Bronchial epithelial cell (primary cell): ENCODE data around the gene TCFL5. TPM values are rescaled to one million over a fixed set of nuclear protein-coding genes. Genes with fewer than 3 reads are reported as not detected.

ENCODE experiments used
- DNase-seq: peaks from one replicate; pipeline ENCODE4 v3.0.0-alpha.2; 2010; ENCODE audit warnings: low read depth
- FAIRE-seq: peaks from 2 replicates; lab custom pipeline; 2011; peaks lifted over from hg19 to GRCh38; lab: Jason Lieb, UNC
- H3K27me3 ChIP-seq: 2 replicates; pipeline ENCODE4 v1.5.1; 2011; ENCODE audit warnings: low read length; ENCODE audit not compliant: control insufficient read depth, insufficient read depth
- H3K36me3 ChIP-seq: 2 replicates; pipeline ENCODE4 v1.5.1; 2011; ENCODE audit warnings: low read length; ENCODE audit not compliant: control insufficient read depth, insufficient read depth
- H3K4me3 ChIP-seq: 2 replicates; pipeline ENCODE4 v1.5.1; 2011; ENCODE audit warnings: mild to moderate bottlenecking, low read depth, low read length, control low read depth
- total RNA-seq: library from RNA; depleted of rRNA; stranded (reverse); fragments of >200 nt; gene quantifications from 2 replicates; pipeline ENCODE4 v1.2.1, GENCODE V29; 2014
- TF ChIP-seq, protein P1 (sequence below): IDR thresholded peaks from 2 replicates; pipeline ENCODE4 v1.5.1; 2011; ENCODE audit warnings: mild to moderate bottlenecking, moderate library complexity, low read length, control low read depth, inconsistent platforms; ENCODE audit not compliant: insufficient read depth, severe bottlenecking

Gene TCFL5
- total RNA-seq, 1 donor from 2014 or later, result 14.5 TPM

DNA sequence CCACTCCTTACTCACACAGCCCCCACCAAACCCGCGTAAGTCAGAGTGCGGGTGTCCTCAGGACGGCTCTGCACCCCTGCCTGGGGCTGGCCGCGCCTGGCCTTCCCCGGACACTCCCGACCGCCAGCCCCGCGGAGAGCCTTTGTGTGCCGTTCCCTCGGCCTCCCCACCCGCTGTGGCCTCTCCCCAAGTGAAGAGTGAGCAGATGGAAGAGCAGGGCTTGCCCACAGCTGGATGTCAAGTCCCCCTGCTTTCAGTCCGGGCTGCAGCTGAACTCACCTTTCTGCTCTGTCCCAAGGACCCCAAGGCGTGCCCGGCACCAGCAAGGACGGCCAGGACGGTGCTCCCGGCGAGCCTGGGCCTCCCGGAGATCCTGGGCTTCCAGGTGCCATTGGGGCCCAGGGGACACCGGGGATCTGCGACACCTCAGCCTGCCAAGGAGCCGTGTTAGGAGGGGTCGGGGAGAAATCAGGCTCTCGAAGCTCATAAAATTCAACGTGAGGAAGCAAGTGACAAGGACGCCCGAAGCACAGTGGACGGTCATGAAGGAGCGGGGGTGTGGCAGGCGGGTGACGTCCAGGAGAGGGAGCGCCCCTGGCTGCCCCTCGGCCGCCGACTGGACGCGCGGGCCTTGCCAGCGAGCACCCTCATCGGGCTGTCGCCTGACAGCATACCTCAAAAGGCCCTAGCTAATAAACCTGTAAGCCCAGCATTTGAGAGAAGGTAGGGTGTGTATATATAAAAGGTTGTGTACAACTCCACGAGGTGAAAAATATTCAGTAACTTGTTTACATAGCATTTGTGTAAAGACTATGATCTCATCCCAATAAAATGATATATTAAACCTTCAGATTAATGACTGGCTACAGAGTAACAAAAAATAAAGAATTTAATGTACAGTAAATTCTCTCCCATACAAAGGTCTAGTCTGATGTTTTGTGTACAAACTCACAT, 21.1 kb downstream of the TCFL5 start:
- no peak for FAIRE-seq
- H3K27me3 ChIP-seq, result no peaks in the 10 kb centered on the region
- no peak overlapping the region for H3K4me3 ChIP-seq
- H3K36me3 ChIP-seq, result no peaks in the 10 kb centered on the region
- DNase-seq, result no peak
- TF ChIP-seq, protein P1, sequence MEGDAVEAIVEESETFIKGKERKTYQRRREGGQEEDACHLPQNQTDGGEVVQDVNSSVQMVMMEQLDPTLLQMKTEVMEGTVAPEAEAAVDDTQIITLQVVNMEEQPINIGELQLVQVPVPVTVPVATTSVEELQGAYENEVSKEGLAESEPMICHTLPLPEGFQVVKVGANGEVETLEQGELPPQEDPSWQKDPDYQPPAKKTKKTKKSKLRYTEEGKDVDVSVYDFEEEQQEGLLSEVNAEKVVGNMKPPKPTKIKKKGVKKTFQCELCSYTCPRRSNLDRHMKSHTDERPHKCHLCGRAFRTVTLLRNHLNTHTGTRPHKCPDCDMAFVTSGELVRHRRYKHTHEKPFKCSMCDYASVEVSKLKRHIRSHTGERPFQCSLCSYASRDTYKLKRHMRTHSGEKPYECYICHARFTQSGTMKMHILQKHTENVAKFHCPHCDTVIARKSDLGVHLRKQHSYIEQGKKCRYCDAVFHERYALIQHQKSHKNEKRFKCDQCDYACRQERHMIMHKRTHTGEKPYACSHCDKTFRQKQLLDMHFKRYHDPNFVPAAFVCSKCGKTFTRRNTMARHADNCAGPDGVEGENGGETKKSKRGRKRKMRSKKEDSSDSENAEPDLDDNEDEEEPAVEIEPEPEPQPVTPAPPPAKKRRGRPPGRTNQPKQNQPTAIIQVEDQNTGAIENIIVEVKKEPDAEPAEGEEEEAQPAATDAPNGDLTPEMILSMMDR, result no peak

DNA sequence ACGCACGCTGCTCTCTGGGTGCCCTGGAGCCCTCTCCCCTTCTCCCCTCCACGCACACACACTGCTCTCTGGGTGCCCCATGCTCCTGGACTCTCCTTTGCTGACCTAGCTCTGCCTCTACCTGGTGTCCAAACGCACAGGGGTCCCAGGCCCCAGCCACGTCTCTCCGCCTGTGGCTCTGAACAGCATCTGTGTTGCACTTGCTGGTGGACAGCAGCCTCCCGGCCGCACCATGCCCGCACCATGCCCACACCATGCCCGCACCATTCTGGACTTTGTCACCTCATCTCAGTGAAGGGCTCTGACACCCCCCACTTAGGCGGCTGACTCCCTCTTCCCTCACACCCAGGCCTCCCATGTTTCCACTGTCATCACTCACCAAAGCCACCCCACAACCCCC, 21.8 kb downstream of the TCFL5 start:
- no peak overlapping the region for H3K4me3 ChIP-seq
- DNase-seq (no peak), FAIRE-seq (no peak)
- no peaks in the 10 kb centered on the region for H3K36me3 ChIP-seq
- TF ChIP-seq, protein P1, result no peak
- H3K27me3 ChIP-seq, result no peaks in the 10 kb centered on the region

DNA sequence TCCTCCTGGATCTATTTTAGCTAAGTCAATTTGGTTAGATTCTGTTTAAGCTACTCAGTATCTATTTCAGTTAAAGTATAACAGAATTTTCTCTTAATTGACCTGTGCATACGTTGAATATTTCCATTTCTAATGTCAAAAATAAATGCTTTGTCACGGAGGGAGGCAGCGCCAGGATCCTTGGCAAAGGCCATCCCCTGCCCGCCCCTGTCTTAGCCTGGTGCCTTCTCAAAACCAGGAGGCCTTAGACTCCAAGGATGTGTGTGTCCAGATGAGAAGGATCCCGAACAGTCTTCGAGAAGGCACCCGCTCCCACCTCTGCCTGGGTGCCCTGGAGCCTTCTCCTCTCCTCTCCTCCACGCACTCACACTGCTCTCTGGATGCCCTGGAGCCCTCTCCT, 22.4 kb downstream of the TCFL5 start:
- FAIRE-seq (no peak), DNase-seq (no peak)
- Histone ChIP-seq H3K4me3 (no peak overlapping the region), H3K36me3 (no peaks in the 10 kb centered on the region), H3K27me3 (no peaks in the 10 kb centered on the region)
- TF ChIP-seq, protein P1, result no peak

DNA sequence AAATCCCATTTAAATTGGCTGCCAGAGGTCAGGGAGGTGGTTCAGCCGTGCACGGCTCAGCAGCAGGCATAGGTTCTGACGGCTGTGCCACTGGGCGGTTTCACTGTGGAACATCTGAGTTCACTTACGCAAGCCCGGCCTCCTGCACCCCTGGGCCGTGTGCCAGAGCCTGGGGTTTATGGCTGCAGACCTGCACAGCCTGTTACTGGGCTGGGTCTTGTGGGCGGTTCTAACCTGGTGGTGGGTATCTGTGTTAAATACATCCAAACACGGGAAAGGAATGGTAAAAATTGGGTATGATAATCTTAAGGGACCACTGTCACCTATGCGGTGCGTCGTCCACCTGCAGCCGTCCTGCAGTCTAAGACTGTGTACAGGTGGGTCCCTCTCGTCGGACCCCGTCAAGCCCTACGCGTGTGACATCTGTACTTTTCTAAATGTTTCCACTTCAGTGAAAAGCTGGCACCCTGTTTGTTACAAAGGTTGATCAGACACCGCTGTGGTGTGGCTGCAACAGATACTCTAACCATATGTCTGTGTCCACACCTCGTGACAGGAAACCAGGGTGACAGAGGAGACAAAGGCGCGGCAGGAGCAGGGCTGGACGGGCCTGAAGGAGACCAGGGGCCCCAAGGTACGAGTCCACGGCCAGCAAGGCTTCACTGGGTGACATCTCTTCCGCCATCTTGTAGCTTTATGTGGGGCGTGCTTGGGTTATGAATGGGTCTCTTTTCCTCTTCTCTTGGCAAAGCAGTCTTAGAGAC, 23.3 kb downstream of the TCFL5 start:
- Histone ChIP-seq H3K27me3 (no peaks in the 10 kb centered on the region), H3K4me3 (no peak overlapping the region), H3K36me3 (no peaks in the 10 kb centered on the region)
- no peak for DNase-seq
- FAIRE-seq, result no peak
- TF ChIP-seq, protein P1, result no peak

DNA sequence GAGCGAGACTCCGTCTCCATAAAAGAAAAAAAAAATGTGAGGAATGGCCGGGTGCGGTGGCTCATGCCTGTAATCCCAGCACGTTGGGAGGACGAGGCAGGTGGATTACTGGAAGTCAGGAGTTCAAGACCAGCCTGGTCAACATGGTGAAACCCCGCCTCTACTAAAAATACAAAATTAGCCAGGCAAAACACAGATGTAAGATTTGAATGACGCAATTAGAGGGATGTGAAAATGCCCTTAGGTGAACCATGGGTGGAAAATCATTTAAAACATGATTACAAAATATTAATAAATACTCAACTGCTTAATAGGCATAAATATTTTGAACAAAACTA, 23.9 kb downstream of the TCFL5 start:
- TF ChIP-seq, protein P1, result no peak
- DNase-seq (no peak), FAIRE-seq (no peak)
- no peaks in the 10 kb centered on the region for H3K27me3 ChIP-seq
- H3K4me3 ChIP-seq, result no peak overlapping the region
- no peaks in the 10 kb centered on the region for H3K36me3 ChIP-seq
